Neuronal stem cell (in vitro differentiated cells): ENCODE measurements around the gene AEBP2.

Experiments
- DNase-seq: peaks from one replicate; pipeline ENCODE4 v3.0.0-alpha.2; 2013; ENCODE audit warnings: low spot score
- H2AFZ ChIP-seq: one replicate; pipeline ENCODE4 v1.6.1; 2013; ENCODE audit warnings: mild to moderate bottlenecking, low read length, inconsistent platforms
- H2AK5ac ChIP-seq: 2 replicates; pipeline ENCODE4 v1.6.1; 2013; ENCODE audit warnings: low read depth, mild to moderate bottlenecking, inconsistent platforms, low read length, moderate library complexity, mixed read lengths
- H2BK120ac ChIP-seq: 2 replicates; pipeline ENCODE4 v1.6.1; 2013; ENCODE audit warnings: low read depth, mild to moderate bottlenecking, inconsistent platforms, low read length, moderate library complexity, mixed read lengths
- H2BK12ac ChIP-seq: one replicate; pipeline ENCODE4 v1.6.1; 2013; ENCODE audit warnings: low read length, inconsistent platforms
- H2BK15ac ChIP-seq: 2 replicates; pipeline ENCODE4 v1.6.1; 2013; ENCODE audit warnings: mild to moderate bottlenecking, low read length, inconsistent platforms, mixed read lengths
- H2BK5ac ChIP-seq: one replicate; pipeline ENCODE4 v1.6.1; 2013; ENCODE audit warnings: inconsistent platforms, mild to moderate bottlenecking, low read length, moderate library complexity
- H3K14ac ChIP-seq: one replicate; pipeline ENCODE4 v1.6.1; 2013; ENCODE audit warnings: low read length, inconsistent platforms
- H3K18ac ChIP-seq: 2 replicates; pipeline ENCODE4 v1.6.1; 2013; ENCODE audit warnings: low read length, inconsistent platforms
- H3K23ac ChIP-seq: 2 replicates; pipeline ENCODE4 v1.6.1; 2013; ENCODE audit warnings: low read depth, mild to moderate bottlenecking, mixed read lengths, low read length, inconsistent platforms; ENCODE audit not compliant: poor library complexity
- H3K27ac ChIP-seq: replicated peaks from 3 replicates; pipeline ENCODE4 v1.5.1; 2013; ENCODE audit warnings: low read length, inconsistent platforms
- H3K27me3 ChIP-seq, 3 experiments: 2 replicates each; pipeline ENCODE4 v1.6.1; 2013; ENCODE audit warnings: low read length in 3 of 3, mild to moderate bottlenecking in 2 of 3, inconsistent platforms in 1 of 3, low read depth in 1 of 3, mixed read lengths in 1 of 3, moderate library complexity in 1 of 3; ENCODE audit not compliant: control insufficient read depth in 3 of 3, insufficient read depth in 3 of 3
- H3K36me3 ChIP-seq, 2 donors: replicated peaks in 1 of 2; 2 replicates each; pipeline ENCODE4 v1.6.1; 2013; ENCODE audit warnings: low read length in 2 of 2; ENCODE audit not compliant: control insufficient read depth in 2 of 2, insufficient read depth in 2 of 2
- H3K4ac ChIP-seq: 2 replicates; pipeline ENCODE4 v1.6.1; 2013; ENCODE audit warnings: inconsistent platforms, mild to moderate bottlenecking, low read length, moderate library complexity
- H3K4me1 ChIP-seq, 2 donors: 1 replicate in 1 of 2; 2 replicates in 1 of 2; pipeline ENCODE4 v1.6.1; 2013; ENCODE audit warnings: low read length in 2 of 2, low read depth in 1 of 2; ENCODE audit not compliant: control insufficient read depth in 2 of 2, insufficient read depth in 1 of 2
- H3K4me2 ChIP-seq: one replicate; pipeline ENCODE4 v1.6.1; 2013; ENCODE audit warnings: mild to moderate bottlenecking, low read length, inconsistent platforms; ENCODE audit not compliant: insufficient read depth, poor library complexity, severe bottlenecking
- H3K4me3 ChIP-seq, 2 donors: 2 replicates each; pipeline ENCODE4 v1.5.1; 2013; ENCODE audit warnings: low read length in 2 of 2, mild to moderate bottlenecking in 2 of 2, inconsistent platforms in 1 of 2, moderate library complexity in 1 of 2
- H3K79me1 ChIP-seq: one replicate; pipeline ENCODE4 v1.6.1; 2013; ENCODE audit warnings: low read depth, mild to moderate bottlenecking, inconsistent platforms, low read length, moderate library complexity
- H3K9ac ChIP-seq: one replicate; pipeline ENCODE4 v1.6.1; 2013; ENCODE audit warnings: mild to moderate bottlenecking, low read depth, low read length, inconsistent platforms; ENCODE audit not compliant: poor library complexity
- H3K9me3 ChIP-seq, 2 donors: replicated peaks in 1 of 2; 2 replicates each; pipeline versions ENCODE3 to v1.6.1; 2013; ENCODE audit warnings: low read length in 2 of 2, mild to moderate bottlenecking in 2 of 2, inconsistent platforms in 1 of 2, low read depth in 1 of 2, mixed read lengths in 1 of 2, moderate library complexity in 1 of 2; ENCODE audit not compliant: control insufficient read depth in 2 of 2, insufficient read depth in 1 of 2
- H4K8ac ChIP-seq: one replicate; pipeline ENCODE4 v1.6.1; 2013; ENCODE audit warnings: low read depth, mild to moderate bottlenecking, inconsistent platforms, low read length, moderate library complexity
- H4K91ac ChIP-seq: one replicate; pipeline ENCODE4 v1.6.1; 2013; ENCODE audit warnings: low read length, low read depth, mild to moderate bottlenecking, inconsistent platforms; ENCODE audit not compliant: poor library complexity
- WGBS, 2 donors: extraction: QIAGEN DNeasy Blood & Tissue Kit; methylation state at CpG; one replicate each; pipeline ENCODE4 v1.1.7; 2013; ENCODE audit warnings: missing lambda C conversion rate in 2 of 2, mixed read lengths in 1 of 2; ENCODE audit not compliant: insufficient read length in 2 of 2, insufficient replicate concordance in 1 of 2; ENCODE audit errors: extremely low coverage in 2 of 2; 5-methylcytosine and 5-hydroxymethylcytosine counted together

AEBP2 gene

GRCh38 chr12:19431407-19432308, 7.6 kb upstream of the AEBP2 start:
- no peak overlapping the region for H3K4ac ChIP-seq
- no peak overlapping the region for H2AK5ac ChIP-seq
- no peaks in the 10 kb centered on the region for H3K36me3 ChIP-seq
- no peak overlapping the region for H2BK15ac ChIP-seq
- no peak overlapping the region for H3K14ac ChIP-seq
- no peak overlapping the region for H4K8ac ChIP-seq
- no peak overlapping the region for H3K4me3 ChIP-seq
- H2BK120ac ChIP-seq: no peak overlapping the region
- H2BK12ac ChIP-seq: no peak overlapping the region
- no peak overlapping the region for H3K9ac ChIP-seq
- H3K27ac ChIP-seq: peak overlapping the region; percentile 45
- no peak overlapping the region for H4K91ac ChIP-seq
- H3K23ac ChIP-seq: no peak overlapping the region
- H3K4me1 ChIP-seq: peaks cover 0 to 7% of the 10 kb centered on the region in 2 donors
- no peak overlapping the region for H3K18ac ChIP-seq
- H3K27me3 ChIP-seq: no peaks in the 10 kb centered on the region
- H2BK5ac ChIP-seq: no peak overlapping the region
- H3K9me3 ChIP-seq: no peaks in the 10 kb centered on the region
- H2AFZ ChIP-seq: peak overlapping the region; percentile 82
- WGBS, 2 donors: no CpG with 5 or more reads among the region's 5 CpGs
- no peak overlapping the region for H3K4me2 ChIP-seq
- no peak for DNase-seq
- no peaks in the 10 kb centered on the region for H3K79me1 ChIP-seq

- DNase-seq: no peak
- Histone ChIP-seq H4K8ac (no peak overlapping the region), H3K4ac (no peak overlapping the region), H3K9ac (no peak overlapping the region), H3K9me3 (no peaks in the 10 kb centered on the region), H2BK12ac (no peak overlapping the region), H2BK15ac (no peak overlapping the region), H4K91ac (no peak overlapping the region), H3K4me2 (no peak overlapping the region), H2BK5ac (no peak overlapping the region), H2AK5ac (no peak overlapping the region), H3K23ac (no peak overlapping the region), H2AFZ (peak overlapping the region; percentile 82), H3K79me1 (no peaks in the 10 kb centered on the region), H3K27ac (peak overlapping the region; percentile 45), H3K27me3 (no peaks in the 10 kb centered on the region), H3K18ac (no peak overlapping the region), H3K14ac (no peak overlapping the region), H3K4me3 (no peak overlapping the region), H3K36me3 (no peaks in the 10 kb centered on the region), H3K4me1 (peaks cover 0 to 7% of the 10 kb centered on the region in 2 donors), H2BK120ac (peak overlapping the region; percentile 83)
- no CpG with 5 or more reads among the region's 9 CpGs for WGBS, 2 donors
Observed at GRCh38 chr12:19432309-19433170, 6.8 kb upstream of the AEBP2 start.

- Histone ChIP-seq H3K79me1 (no peaks in the 10 kb centered on the region), H2BK12ac (no peak overlapping the region), H3K4ac (no peak overlapping the region), H3K4me1 (peaks cover 0 to 7% of the 10 kb centered on the region in 2 donors), H3K27me3 (no peaks in the 10 kb centered on the region), H3K9ac (no peak overlapping the region), H3K4me3 (no peak overlapping the region), H2BK120ac (no peak overlapping the region), H2AK5ac (no peak overlapping the region), H3K4me2 (no peak overlapping the region), H3K14ac (no peak overlapping the region), H4K91ac (no peak overlapping the region), H3K27ac (no peak overlapping the region), H3K23ac (no peak overlapping the region), H3K36me3 (no peaks in the 10 kb centered on the region), H2BK5ac (no peak overlapping the region), H2AFZ (no peak overlapping the region), H4K8ac (no peak overlapping the region), H2BK15ac (no peak overlapping the region), H3K9me3 (peaks cover 0 to 2% of the 10 kb centered on the region in 2 donors), H3K18ac (no peak overlapping the region)
- DNase-seq: no peak
- no CpG with 5 or more reads among the region's 3 CpGs for WGBS, 2 donors
Observed at GRCh38 chr12:19434538-19434937, 4.8 kb upstream of the AEBP2 start.
